Measurements from ENCODE around the gene NMT1. TPM values are rescaled to one million over a fixed set of nuclear protein-coding genes. Genes with fewer than 3 reads are reported as not detected.
"Not testable (repeated sequence)": the region's sequence is repeated elsewhere in the genome, so short reads cannot be mapped to it uniquely, and the experiment has no call there.

The NMT1 gene
- total and polyA plus RNA-seq, 4 donors, result 27.0 to 83.7 (median 42.6) TPM

DNA sequence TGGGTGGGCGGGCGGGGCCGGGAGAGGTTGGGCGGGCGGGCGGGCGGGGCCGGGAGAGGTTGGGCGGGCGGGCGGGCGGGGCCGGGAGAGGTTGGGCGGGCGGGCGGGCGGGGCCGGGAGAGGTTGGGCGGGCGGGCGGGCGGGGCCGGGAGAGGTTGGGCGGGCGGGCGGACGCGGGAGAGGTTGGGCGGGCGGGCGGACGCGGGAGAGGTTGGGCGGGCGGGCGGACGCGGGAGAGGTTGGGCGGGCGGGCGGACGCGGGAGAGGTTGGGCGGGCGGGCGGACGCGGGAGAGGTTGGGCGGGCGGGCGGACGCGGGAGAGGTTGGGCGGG lies 9.4 kb upstream of the NMT1 start:
- H3K36me3 ChIP-seq (ENCODE audit: control insufficient read depth in 4 of 4, insufficient read depth in 3 of 4, low read depth in 1 of 4, low read length in 3 of 4); H3K27ac ChIP-seq (ENCODE audit: low read depth in 1 of 2, low read length in 2 of 2); H3K27me3 ChIP-seq (ENCODE audit: control insufficient read depth in 4 of 4, insufficient read depth in 4 of 4, low read length in 3 of 4); H3K9ac ChIP-seq (ENCODE audit: low read depth in 1 of 2, low read length in 2 of 2); H3K9me3 ChIP-seq (ENCODE audit: control insufficient read depth in 4 of 4, low read length in 3 of 4); DNase-seq (ENCODE audit: low spot score): not testable (repeated sequence)
- WGBS, result 2% methylated on average over 6 of the region's 54 CpGs
- H3K4me3 ChIP-seq (ENCODE audit: low read depth in 1 of 3, low read length in 3 of 3), result peak overlapping the region in 1 of 3 donors; percentile 65
- peaks cover 0 to 16% (median 7%) of the 10 kb centered on the region in 4 donors for H3K4me1 ChIP-seq (ENCODE audit: control insufficient read depth in 4 of 4, insufficient read depth in 4 of 4, low read length in 3 of 4)

DNA sequence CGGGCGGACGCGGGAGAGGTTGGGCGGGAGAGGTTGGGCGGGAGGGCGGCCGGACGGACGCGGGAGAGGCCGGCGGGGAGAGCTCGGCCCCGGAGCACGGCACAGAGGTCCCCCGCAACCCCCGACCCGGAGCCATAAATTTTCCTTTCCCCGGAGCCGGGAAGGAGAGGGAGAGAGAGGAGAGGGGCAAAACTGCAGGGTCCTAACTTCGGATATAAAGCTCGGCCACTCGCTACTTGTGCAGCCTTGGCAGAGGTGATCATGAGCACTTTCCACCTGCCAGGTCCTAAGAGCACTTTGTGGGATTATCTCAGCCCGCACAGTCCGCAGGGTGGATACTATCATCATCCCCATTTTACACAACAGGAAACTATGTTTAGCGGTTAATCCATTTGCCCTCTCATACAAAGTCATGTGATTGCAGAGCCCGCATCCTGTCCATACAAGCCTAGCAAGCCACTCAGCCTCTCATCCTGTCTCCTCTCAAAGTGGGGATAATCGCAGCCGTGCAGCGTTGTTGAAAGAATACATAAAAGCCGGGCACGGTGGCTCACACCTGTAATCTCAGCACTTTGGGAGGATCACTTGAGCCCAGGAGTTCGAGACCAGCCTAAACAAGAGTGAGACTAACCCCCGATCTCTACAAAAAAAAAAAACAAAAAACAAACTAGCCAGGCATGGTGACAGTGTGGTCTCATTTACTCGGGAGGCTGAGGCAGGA lies 8.9 kb upstream of the NMT1 start:
- WGBS, result 16% methylated on average over 36 of the region's 36 CpGs
- TF ChIP-seq FOXA1 (IDR thresholded peaks at IDR 0.05) (no peak), RAD21 (IDR thresholded peaks at IDR 0.05) (no peak), HNF4G (IDR thresholded peaks at IDR 0.05) (no peak), TAF1 (conservative IDR thresholded peaks at IDR 0.05) (no peak)
- TF ChIP-seq, protein P1, sequence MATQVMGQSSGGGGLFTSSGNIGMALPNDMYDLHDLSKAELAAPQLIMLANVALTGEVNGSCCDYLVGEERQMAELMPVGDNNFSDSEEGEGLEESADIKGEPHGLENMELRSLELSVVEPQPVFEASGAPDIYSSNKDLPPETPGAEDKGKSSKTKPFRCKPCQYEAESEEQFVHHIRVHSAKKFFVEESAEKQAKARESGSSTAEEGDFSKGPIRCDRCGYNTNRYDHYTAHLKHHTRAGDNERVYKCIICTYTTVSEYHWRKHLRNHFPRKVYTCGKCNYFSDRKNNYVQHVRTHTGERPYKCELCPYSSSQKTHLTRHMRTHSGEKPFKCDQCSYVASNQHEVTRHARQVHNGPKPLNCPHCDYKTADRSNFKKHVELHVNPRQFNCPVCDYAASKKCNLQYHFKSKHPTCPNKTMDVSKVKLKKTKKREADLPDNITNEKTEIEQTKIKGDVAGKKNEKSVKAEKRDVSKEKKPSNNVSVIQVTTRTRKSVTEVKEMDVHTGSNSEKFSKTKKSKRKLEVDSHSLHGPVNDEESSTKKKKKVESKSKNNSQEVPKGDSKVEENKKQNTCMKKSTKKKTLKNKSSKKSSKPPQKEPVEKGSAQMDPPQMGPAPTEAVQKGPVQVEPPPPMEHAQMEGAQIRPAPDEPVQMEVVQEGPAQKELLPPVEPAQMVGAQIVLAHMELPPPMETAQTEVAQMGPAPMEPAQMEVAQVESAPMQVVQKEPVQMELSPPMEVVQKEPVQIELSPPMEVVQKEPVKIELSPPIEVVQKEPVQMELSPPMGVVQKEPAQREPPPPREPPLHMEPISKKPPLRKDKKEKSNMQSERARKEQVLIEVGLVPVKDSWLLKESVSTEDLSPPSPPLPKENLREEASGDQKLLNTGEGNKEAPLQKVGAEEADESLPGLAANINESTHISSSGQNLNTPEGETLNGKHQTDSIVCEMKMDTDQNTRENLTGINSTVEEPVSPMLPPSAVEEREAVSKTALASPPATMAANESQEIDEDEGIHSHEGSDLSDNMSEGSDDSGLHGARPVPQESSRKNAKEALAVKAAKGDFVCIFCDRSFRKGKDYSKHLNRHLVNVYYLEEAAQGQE (IDR thresholded peaks at IDR 0.05), result no peak
- Histone ChIP-seq H3K4me3 (ENCODE audit: low read depth in 1 of 3, low read length in 3 of 3) (peak overlapping the region; percentile 45 to 68 (median 58)), H3K36me3 (ENCODE audit: control insufficient read depth in 4 of 4, insufficient read depth in 3 of 4, low read depth in 1 of 4, low read length in 3 of 4) (no peaks in the 10 kb centered on the region), H3K9me3 (ENCODE audit: control insufficient read depth in 4 of 4, low read length in 3 of 4) (no peaks in the 10 kb centered on the region), H3K4me1 (ENCODE audit: control insufficient read depth in 4 of 4, insufficient read depth in 4 of 4, low read length in 3 of 4) (peaks cover 0 to 16% (median 7%) of the 10 kb centered on the region in 4 donors), H3K9ac (ENCODE audit: low read depth in 1 of 2, low read length in 2 of 2) (no peak overlapping the region), H3K27ac (ENCODE audit: low read depth in 1 of 2, low read length in 2 of 2) (peak overlapping the region; percentile 70 to 76), H3K27me3 (ENCODE audit: control insufficient read depth in 4 of 4, insufficient read depth in 4 of 4, low read length in 3 of 4) (no peaks in the 10 kb centered on the region)
- peak; percentile 62 for DNase-seq (ENCODE audit: low spot score)

DNA sequence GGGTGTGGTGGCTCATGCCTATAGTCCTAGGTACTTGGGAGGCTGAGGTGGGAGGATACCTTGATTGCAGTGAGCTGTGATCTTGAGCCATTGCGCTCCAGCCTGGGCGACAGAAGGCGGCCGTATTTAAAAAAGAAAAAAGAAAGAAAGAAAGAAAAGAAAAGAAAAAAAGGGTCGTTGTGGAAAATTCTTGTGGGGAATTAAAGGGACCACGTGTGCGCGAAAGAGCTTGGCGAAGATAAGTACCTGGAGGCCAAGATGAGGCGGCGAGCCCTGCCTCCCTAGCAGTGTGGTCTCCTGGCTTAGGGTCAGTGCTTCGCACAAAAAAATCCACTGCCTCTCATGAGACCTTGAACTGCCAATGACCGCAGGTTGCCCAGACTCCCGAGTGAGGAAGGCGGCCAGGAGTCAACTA lies 728 bp upstream of the NMT1 start:
- H3K9ac ChIP-seq (ENCODE audit: low read depth in 1 of 2, low read length in 2 of 2), result peak overlapping the region; percentile 80 to 98
- no peaks in the 10 kb centered on the region for H3K27me3 ChIP-seq (ENCODE audit: control insufficient read depth in 4 of 4, insufficient read depth in 4 of 4, low read length in 3 of 4)
- H3K4me3 ChIP-seq (ENCODE audit: low read depth in 1 of 3, low read length in 3 of 3), result peak overlapping the region; percentile 69 to 87 (median 87)
- peaks cover 0 to 2% (median 0%) of the 10 kb centered on the region in 4 donors for H3K36me3 ChIP-seq (ENCODE audit: control insufficient read depth in 4 of 4, insufficient read depth in 3 of 4, low read depth in 1 of 4, low read length in 3 of 4)
- no peak for DNase-seq (ENCODE audit: low spot score)
- peak overlapping the region; percentile 85 to 87 for H3K27ac ChIP-seq (ENCODE audit: low read depth in 1 of 2, low read length in 2 of 2)
- WGBS, result 7% methylated on average over 15 of the region's 15 CpGs
- TF ChIP-seq HNF4G (IDR thresholded peaks at IDR 0.05), result no peak
- no peak for TF ChIP-seq NR2F2 (IDR thresholded peaks at IDR 0.05)
- peak in 1 of 2 donors; percentile 74 for TF ChIP-seq RXRA (IDR thresholded peaks at IDR 0.05)
- no peaks in the 10 kb centered on the region for H3K9me3 ChIP-seq (ENCODE audit: control insufficient read depth in 4 of 4, low read length in 3 of 4)
- peaks cover 3 to 29% (median 23%) of the 10 kb centered on the region in 4 donors for H3K4me1 ChIP-seq (ENCODE audit: control insufficient read depth in 4 of 4, insufficient read depth in 4 of 4, low read length in 3 of 4)

DNA sequence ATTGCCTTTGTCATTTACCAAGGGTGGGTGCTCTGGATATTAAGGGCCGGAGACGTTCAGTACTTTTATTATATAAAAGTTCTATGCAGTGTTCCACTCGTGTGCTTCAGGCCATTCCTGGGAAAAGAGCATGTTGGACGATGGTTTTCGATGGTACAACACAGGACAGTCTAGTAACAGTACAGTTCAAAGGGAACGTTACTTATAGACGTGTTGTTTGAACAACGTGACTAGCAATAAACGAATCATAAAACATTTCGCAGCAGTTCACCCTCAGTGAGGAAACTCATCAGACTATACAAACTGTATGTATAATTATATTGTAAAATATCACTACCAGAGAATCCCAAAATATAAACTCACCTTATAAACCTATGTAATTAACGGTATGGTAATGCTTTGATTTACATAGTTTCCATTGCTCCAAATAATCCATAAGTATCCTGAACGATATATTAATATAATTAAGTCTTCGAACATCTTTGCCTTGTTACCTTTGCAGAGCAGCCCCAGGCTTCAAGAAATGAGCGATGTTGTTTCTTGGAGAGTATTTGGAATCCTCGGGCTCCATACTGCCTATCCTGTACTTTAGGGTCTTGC lies 589 bp downstream of the NMT1 start:
- Histone ChIP-seq H3K36me3 (ENCODE audit: control insufficient read depth in 4 of 4, insufficient read depth in 3 of 4, low read depth in 1 of 4, low read length in 3 of 4) (peaks cover 0 to 2% (median 0%) of the 10 kb centered on the region in 4 donors), H3K4me1 (ENCODE audit: control insufficient read depth in 4 of 4, insufficient read depth in 4 of 4, low read length in 3 of 4) (peaks cover 3 to 29% (median 23%) of the 10 kb centered on the region in 4 donors), H3K27ac (ENCODE audit: low read depth in 1 of 2, low read length in 2 of 2) (peak overlapping the region; percentile 85 to 89), H3K9me3 (ENCODE audit: control insufficient read depth in 4 of 4, low read length in 3 of 4) (no peaks in the 10 kb centered on the region), H3K9ac (ENCODE audit: low read depth in 1 of 2, low read length in 2 of 2) (peak overlapping the region; percentile 77 to 91), H3K27me3 (ENCODE audit: control insufficient read depth in 4 of 4, insufficient read depth in 4 of 4, low read length in 3 of 4) (no peaks in the 10 kb centered on the region), H3K4me3 (ENCODE audit: low read depth in 1 of 3, low read length in 3 of 3) (peak overlapping the region; percentile 49 to 93 (median 74))
- WGBS, result 9% methylated on average over 15 of the region's 15 CpGs
- TF ChIP-seq GABPA (IDR thresholded peaks at IDR 0.05 in 1 of 2, conservative IDR thresholded peaks at IDR 0.05 in 1 of 2) (no peak), FOXA2 (IDR thresholded peaks at IDR 0.05) (no peak), FOXA1 (IDR thresholded peaks at IDR 0.05) (no peak), JUND (IDR thresholded peaks at IDR 0.05) (no peak), HNF4A (conservative IDR thresholded peaks at IDR 0.05) (no peak), NR2F2 (IDR thresholded peaks at IDR 0.05) (no peak)
- TF ChIP-seq, protein P2, sequence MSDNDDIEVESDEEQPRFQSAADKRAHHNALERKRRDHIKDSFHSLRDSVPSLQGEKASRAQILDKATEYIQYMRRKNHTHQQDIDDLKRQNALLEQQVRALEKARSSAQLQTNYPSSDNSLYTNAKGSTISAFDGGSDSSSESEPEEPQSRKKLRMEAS (IDR thresholded peaks at IDR 0.05), result no peak
- TF ChIP-seq, protein P3, sequence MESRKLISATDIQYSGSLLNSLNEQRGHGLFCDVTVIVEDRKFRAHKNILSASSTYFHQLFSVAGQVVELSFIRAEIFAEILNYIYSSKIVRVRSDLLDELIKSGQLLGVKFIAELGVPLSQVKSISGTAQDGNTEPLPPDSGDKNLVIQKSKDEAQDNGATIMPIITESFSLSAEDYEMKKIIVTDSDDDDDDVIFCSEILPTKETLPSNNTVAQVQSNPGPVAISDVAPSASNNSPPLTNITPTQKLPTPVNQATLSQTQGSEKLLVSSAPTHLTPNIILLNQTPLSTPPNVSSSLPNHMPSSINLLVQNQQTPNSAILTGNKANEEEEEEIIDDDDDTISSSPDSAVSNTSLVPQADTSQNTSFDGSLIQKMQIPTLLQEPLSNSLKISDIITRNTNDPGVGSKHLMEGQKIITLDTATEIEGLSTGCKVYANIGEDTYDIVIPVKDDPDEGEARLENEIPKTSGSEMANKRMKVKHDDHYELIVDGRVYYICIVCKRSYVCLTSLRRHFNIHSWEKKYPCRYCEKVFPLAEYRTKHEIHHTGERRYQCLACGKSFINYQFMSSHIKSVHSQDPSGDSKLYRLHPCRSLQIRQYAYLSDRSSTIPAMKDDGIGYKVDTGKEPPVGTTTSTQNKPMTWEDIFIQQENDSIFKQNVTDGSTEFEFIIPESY (IDR thresholded peaks at IDR 0.05), result no peak
- TF ChIP-seq, protein P4, sequence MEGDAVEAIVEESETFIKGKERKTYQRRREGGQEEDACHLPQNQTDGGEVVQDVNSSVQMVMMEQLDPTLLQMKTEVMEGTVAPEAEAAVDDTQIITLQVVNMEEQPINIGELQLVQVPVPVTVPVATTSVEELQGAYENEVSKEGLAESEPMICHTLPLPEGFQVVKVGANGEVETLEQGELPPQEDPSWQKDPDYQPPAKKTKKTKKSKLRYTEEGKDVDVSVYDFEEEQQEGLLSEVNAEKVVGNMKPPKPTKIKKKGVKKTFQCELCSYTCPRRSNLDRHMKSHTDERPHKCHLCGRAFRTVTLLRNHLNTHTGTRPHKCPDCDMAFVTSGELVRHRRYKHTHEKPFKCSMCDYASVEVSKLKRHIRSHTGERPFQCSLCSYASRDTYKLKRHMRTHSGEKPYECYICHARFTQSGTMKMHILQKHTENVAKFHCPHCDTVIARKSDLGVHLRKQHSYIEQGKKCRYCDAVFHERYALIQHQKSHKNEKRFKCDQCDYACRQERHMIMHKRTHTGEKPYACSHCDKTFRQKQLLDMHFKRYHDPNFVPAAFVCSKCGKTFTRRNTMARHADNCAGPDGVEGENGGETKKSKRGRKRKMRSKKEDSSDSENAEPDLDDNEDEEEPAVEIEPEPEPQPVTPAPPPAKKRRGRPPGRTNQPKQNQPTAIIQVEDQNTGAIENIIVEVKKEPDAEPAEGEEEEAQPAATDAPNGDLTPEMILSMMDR (IDR thresholded peaks at IDR 0.05; ENCODE audit: low read depth, low read length, missing input control), result no peak
- no peak for DNase-seq (ENCODE audit: low spot score)
